ENCODE data around the gene NFKBIB.

- TF ChIP-seq CTCF (IDR thresholded peaks at IDR 0.05) = peak; percentile 100
- no peak for TF ChIP-seq EZH2 (IDR thresholded peaks at IDR 0.05)
These were observed 30.4 kb downstream of the NFKBIB start, which contains the start of gene SARS2 for GRCh38 chr19:38929929-38930775.

All from neural progenitor cell (in vitro differentiated cells).